GM21381 (cell line): Measurements from ENCODE around the gene PSMB3.
A peak's percentile ranks its signal among the peaks of the same experiment; 100 is the strongest.
"Not testable (repeated sequence)": the region's sequence is repeated elsewhere in the genome, so short reads cannot be mapped to it uniquely, and the experiment has no call there.

Experiments used
- ATAC-seq: cut with Tn5 transposase; IDR thresholded peaks from one replicate; pipeline ENCODE4 v1.9.1; 2021; ENCODE audit warnings: mild to moderate bottlenecking, moderate library complexity; ENCODE audit not compliant: unreplicated experiment

The PSMB3 gene

DNA sequence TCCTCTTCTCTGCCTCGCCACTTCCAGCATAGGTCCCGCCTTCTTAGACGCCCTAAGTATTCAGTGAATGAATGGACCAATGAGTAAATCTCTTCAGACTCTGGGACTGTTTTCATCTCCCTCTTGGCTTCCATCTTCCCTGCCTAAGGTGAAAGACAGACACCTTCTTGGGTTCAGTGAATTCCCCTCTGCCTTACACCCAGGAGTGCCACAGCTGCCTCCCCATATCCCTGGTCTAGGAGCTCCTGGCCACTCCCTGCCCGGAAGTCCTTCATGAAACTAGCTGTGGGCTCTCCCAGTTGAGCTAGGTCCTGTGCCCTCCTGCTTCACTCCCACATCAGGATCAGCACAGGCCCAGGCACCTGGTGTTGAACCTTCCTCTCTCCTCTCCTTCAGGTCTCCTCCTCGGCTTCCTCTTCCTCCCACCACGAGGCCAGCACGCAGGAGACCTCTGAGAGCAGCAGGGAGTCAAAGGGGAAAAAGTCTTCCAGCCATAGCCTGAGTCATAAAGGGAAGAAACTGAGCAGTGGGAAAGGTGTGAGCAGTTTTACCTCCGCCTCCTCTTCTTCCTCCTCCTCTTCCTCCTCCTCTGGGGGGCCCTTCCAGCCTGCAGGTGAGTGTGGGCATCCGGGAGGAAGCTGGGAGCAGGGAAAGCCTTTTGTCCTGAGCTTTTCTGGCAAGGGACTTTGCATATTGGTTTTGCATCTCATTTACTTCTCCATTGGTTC is 37.2 kb upstream of the PSMB3 start:
- ATAC-seq, result no peak

DNA sequence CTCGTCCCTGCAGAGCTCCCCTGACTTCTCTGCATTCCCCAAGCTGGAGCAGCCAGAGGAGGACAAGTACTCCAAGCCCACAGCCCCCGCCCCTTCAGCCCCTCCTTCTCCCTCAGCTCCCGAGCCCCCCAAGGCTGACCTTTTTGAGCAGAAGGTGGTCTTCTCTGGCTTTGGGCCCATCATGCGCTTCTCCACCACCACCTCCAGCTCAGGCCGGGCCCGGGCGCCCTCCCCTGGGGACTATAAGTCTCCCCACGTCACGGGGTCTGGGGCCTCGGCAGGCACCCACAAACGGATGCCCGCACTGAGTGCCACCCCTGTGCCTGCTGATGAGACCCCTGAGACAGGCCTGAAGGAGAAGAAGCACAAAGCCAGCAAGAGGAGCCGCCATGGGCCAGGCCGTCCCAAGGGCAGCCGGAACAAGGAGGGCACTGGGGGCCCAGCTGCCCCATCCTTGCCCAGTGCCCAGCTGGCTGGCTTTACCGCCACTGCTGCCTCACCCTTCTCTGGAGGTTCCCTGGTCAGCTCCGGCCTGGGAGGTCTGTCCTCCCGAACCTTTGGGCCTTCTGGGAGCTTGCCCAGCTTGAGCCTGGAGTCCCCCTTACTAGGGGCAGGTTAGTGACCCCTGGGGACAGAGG is 36.1 kb upstream of the PSMB3 start:
- no peak for ATAC-seq

DNA sequence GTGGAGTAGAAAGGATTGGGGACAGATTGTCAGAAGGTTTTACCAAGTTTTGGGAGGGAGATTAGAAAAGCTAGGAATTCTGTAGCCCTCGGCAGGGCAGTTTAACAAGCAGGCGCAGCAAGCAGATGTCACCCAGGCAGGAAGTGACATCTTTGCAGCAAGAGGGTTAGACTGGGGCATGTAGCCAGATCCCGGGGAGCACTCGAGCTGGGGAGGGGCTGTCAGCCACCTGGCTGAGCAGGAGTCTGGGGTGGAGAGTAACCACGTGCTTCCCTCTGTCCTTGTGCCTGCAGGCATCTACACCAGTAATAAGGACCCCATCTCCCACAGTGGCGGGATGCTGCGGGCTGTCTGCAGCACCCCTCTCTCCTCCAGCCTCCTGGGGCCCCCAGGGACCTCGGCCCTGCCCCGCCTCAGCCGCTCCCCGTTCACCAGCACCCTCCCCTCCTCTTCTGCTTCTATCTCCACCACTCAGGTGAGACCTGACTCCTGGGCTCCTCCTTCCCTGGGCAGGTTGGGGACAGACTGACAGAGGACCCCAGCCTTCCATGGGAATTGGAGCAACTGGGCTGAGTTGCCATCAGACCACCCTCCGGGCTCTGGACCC is 35.3 kb upstream of the PSMB3 start:
- no peak for ATAC-seq

DNA sequence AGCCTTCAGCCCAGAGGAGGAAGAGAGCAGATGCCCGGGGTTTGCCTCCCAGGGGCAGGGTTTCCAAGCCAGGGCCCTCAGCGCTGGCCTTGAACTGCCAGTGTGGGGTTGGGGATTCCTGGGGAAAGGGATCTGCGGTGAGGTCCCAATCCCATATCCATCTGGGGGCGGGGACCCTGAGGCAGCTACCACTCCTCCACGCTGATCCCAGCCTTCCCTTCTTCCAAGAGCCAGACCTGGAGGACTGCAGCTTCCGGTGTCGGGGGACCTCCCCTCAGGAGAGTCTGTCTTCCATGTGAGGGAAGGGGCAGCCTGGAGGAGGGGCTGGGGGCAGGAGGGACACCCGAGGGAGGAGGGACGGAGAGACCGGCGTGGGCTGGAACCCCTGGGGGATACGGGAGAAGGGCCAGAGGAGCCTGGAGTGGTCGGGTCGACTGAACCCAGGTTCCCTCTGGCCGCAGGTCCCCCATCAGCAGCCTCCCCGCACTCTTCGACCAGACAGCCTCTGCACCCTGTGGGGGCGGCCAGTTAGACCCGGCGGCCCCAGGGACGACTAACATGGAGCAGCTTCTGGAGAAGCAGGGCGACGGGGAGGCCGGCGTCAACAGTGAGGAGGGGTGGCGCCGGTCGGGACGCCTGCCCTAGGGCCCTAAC is 33.1 kb upstream of the PSMB3 start:
- no peak for ATAC-seq

DNA sequence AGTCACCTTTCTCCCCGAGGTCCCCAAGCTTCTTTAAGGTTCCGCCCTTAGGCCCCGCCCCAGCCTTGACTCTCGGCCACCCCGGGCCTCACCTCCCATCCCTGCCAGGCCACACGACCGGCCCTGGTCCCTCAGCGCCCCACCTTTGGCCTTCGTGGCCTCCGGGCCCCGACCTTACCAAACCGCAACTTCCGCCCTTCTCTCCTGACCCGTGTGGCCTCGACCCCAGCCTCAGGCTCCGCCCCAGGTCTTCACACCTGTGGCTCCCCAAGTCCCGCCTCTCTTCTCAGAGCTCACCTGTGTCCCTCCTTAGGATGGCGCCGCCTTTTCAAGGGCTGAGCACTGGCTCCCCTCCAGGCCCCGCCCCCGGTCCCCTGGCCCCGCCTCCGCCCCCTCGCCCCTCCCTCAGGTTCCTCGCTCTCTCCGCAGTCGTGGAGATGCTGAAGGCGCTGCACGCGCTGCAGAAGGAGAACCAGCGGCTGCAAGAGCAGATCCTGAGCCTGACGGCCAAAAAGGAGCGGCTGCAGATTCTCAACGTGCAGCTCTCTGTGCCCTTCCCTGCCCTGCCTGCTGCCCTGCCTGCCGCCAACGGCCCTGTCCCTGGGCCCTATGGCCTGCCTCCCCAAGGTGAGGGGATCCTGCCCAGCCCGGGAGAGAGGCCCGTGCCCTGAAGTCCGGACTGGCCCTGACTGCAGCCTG is 32.4 kb upstream of the PSMB3 start:
- ATAC-seq, result no peak

DNA sequence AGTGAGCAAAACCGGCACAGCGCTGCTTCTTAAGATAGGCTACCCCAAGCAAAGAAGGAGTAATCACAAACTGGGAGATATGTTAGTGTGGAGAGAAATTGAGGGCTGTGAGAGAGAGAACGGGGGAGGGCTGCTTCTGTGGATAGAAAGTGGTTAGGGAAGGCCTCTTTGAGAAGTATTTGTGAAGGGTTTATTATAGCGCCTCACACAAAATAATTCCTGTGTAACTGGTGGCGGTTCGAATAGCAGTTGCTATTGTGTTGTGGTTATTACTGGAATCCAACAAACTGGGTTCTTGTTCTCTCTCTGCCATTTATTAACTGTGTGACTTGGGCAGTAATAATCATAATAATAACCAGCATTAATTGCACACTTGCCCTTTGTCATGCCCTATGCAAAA is 31.6 kb upstream of the PSMB3 start:
- no peak for ATAC-seq

DNA sequence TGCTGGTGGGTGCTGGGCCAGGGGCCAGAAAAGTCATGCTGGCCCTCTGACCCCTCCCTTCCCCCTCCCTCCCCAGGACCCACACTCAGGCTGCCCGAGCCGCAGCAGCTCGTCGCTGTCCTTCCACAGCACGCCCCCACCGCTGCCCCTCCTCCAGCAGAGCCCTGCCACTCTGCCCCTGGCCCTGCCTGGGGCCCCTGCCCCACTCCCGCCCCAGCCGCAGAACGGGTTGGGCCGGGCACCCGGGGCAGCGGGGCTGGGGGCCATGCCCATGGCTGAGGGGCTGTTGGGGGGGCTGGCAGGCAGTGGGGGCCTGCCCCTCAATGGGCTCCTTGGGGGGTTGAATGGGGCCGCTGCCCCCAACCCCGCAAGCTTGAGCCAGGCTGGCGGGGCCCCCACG is 30.7 kb upstream of the PSMB3 start:
- ATAC-seq, result no peak

DNA sequence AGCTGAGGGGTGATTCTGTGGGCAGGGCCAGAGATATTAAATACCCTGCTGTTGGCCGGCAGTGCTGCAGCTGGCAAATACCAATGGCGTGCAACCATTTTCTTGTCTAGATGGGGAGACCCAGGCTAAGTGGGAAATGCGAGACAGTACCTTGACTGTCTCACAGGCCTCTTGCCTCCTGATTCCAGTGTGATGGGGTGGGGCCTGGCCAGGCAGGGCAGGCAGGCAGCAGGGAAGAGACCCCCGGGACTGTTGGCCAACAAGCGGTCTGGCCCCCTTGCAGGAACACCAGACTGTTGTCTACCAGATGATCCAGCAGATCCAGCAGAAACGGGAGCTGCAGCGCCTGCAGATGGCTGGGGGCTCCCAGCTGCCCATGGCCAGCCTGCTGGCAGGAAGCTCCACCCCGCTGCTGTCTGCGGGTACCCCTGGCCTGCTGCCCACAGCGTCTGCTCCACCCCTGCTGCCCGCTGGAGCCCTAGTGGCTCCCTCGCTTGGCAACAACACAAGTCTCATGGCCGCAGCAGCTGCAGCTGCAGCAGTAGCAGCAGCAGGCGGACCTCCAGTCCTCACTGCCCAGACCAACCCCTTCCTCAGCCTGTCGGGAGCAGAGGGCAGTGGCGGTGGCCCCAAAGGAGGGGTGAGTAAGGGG is 28.1 kb upstream of the PSMB3 start:
- no peak for ATAC-seq

DNA sequence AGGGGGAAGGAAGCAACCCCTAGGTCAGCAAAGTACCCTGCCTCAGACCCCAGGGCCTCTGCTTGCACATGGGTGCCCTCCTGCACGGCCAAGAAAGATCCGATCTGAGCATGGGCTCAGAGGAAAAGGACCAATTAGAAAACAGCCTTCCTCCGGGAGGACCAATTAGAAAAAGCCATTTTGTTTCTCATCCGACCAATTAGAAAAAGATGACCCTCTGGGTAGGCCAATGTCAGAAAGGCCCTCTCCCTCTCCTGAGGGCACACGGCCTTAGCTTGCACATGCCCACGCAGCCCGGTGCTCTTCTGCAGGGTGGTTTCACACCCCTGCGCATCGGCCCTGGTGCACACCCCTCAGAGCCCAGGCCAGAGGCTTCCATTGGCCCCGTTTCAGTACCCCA is 27.5 kb upstream of the PSMB3 start:
- no peak for ATAC-seq

DNA sequence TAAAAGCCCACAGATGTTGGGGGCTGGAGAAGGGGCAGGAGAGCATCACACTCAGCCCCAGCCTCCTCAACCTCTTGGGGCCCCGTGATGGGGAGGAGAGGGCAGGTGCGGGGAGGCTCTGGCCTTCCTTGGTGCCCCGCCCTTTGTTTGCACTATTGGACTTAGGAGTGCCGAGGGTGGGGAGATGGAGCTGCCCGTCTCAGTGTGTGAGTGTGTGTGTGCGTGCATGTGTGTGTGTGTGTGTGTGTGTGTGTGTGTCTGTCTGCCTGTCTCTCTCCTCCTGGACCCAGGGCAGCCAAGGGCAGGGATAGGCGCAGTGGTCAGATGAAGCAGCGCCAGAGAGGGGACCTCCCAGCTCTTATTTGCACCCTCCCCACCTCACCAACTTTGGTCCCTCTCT is 26.4 kb upstream of the PSMB3 start:
- ATAC-seq, result not testable (repeated sequence)

DNA sequence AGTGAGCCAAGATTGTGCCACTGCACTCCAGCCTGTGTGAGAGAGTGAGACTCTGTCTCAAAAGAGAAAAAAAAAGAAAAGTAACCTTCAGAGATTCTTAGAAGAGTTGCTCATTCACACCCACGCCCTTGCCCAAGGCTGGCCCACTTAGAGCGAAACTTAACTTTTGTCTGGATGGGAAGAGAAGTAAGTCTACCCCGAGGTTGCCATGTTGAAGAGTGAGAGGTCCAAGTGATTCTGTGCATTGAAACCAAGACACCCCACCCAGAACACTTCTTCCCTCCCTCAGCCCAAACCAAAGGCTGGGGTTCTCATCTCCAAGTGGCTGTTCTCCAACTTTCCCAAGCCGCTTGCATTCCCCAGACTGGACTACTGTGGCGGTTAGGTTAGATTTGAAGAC is 24.8 kb upstream of the PSMB3 start:
- no peak for ATAC-seq

DNA sequence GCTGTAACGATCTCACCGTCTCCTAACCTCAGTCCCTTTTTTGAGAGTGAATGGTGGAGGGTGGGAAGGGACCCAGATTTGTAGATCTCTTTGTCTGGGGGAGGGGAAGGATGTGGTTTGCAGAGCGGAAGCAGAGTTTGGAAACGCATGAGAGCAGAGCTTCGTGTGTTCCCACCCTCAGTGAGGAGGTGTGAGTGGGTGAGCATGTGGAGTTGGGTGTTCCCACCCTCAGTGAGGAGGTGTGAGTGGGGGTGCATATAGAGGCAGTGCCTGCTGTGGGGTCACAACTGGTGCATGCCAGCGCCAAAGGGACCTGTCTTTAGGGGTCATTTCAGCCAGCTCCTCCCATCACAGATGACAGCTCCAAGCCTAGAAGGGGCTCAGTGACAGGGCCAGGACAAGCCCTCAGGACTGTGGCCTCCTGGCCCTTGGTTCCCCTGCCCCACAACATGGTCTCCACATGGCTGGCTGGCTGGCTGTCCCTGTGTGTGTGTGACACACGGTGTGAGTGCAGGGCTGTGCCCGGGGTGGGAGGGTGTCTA is 24.2 kb upstream of the PSMB3 start:
- no peak for ATAC-seq

DNA sequence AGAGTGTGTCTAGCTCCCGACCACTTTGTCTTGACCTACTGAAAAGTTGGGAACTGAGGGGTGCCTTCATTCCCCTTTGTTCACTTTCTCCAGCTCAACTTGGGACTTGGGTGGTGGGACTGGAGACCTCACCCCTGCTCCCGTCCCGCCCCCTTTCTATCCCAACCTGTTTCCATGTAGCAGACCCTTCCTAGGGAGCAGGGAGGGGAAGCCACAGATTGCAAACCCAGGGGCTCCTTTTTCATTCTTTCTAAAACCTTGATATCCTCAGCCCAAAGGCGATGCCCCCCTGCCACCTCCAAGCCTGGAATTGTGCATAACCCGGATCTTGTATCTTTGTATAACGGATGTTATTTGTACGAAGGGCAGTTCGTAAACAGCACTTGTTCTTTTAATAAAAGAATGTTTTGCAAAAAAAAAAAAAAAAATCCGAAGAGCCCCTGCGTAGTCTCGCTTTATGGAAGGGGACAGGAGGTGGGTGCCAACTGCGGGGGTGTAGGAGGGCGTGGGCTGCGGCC is 23.1 kb upstream of the PSMB3 start:
- no peak for ATAC-seq

DNA sequence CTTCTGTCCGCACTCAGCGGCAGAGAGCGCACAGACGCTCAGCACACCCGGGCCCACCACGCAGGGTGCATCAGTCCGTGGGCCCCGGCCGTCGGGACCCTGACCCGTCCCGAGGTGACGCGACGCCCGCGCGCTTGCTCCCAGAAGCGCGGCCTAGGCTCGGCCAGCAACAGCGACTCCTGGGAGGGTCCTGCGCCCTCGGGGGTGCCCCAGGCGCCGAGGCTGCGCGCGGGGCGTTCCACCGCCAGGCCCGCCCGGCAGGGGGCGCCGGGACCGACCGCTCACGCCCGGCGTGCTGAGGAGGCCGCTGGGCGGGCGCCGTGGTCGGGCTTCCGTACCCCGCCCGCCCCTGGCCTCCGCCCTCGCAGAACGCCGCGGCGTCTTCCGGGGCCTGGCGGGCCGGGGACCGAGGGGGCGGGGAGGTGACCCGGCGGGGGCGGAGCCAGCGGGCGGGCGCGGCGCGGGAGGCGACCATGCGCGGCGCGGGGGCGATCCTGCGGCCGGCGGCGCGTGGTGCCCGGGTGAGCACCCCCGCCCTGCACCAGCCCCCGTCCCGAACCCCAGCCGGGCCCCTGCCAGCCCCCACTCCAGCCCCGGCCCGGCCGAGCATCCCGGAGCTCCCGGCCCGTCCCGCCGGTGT is 22.5 kb upstream of the PSMB3 start, which contains the start of gene CISD3:
TSS of gene CISD3 (plus strand) at position 456 of the 640 bp plus-strand sequence. CDS start at position 474, 18 bp downstream.
- ATAC-seq, result peak; percentile 75

DNA sequence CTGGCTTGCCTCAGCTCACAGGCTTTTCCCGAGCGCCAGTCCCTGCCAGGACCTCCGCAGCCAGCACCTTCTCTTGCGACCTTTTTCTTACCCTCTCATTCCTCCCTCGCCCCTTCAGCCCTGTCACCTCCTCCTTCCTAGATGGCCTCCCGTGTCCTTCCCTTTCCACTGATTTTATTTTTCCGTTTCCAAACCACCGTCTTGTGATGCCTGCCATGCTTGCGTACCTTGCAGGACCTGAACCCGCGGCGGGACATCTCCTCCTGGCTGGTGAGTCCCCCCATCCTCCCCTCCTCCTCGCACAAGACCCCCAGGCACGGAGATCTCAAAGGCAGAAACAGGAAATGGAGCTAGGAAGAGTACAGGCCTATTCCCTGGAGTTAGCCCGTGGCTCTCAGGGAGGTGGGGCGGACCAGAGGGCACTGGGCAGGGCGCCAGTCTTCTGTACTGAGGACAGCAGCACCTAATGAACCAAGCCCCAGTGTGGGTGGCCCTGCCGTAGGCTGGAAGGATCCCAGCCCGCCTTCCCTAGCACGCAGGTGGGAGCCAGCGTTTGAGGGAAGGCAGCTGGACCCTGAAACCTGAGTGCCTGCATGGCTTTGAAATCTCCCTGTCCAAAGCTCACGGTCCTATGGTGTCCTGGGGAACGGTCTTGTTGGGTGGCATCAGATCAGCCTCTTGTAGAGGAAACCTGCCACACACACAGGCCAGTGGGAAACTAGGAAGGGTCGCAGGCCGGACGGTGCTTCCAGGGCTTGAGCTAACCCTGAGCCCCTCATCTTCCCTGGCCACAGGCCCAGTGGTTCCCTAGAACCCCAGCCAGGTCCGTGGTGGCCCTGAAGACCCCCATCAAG is 21.8 kb upstream of the PSMB3 start:
- ATAC-seq, result no peak

DNA sequence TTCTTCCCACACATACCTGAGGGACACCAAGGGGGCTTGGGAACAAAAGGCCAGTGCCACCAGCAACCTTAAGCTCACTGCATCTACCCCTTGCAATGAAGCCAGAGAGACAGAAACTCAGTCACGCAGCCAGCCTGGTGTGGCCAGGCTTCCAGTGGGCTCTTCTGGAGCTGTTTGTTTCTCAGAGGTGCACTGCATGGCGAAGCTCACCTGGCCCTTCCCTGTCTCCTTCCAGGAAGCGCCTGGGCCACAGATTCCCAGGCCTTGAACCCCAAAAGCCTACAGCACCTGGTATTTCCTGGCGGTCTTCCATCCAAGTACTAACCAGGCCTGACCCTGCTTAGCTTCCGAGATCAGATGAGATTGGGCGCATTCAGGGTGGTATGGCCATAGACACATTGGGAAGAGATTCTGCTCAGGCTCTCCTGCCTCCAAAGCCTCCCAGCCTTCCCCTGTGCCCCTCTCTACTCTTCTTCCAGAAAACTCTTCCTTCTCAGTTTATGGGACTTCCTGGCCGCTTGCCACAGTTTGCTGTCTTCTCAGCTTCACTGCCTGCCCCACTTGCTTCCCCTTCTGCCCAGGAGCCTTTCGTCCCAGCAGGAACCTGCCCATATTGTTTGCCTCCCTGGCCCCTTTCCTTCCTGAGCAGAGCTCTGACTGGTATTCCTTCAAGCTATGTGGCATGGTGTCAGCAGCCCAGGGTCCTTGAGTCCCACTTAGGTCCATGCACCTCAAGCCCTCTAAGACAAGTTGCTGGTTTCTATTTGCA is 20.8 kb upstream of the PSMB3 start:
- no peak for ATAC-seq

DNA sequence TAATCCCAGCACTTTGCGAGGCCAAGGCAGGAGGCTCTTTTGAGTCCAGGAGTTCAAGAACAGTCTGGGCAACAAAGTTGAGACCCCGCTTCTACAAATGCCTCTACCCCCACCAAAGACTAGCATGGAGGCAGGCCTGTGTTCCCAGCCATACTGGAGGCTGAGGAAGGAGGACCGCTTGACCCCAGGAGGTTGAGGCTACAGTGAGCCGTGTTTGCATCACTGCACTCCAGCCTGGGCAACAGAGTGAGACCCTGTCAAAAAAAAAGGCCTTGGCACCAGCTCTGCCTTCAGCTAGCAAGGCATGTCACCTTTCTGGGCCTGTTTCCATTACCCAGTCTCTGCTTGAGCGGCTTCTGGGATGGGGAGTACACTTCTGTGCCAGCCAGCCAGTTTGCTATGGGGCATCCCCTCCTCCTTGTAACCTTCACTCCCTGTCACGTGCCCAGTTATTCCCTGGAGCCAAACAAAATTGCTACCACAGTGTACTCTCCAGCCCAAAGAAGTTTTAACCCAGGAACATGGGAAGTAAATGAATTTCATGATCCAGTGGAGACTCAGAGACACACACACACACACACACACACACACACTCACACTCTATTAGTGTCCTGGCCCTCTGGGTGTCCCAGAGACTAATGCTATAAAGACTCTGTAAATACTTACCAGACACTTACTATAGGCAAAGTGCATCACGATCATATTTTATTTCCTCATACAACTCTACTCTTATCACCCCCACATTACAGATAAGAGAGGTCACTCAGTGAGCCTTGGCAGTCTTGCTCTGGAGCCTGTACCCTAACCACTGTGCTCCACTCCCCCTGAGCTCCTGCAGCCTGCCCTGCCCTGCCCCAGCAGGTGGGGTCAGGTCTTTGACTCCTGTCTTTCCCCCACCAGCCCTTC is 19.9 kb upstream of the PSMB3 start:
- no peak for ATAC-seq
